Esophagus squamous epithelium (tissue), 4 donors: ENCODE measurements around the gene WNT4.

Source experiments
- CTCF ChIP-seq, 6 experiments: fragments of 450-650 bp in 4 of 6; fragments of 200-600 bp in 2 of 6; sonication (generic) in 2 of 6; IDR thresholded peaks; one replicate each; pipeline ENCODE4 v1.5.1; 2016 to 2019; ENCODE audit warnings: antibody characterized with exemption in 6 of 6, mild to moderate bottlenecking in 4 of 6, moderate library complexity in 4 of 6
- POLR2A ChIP-seq, 4 donors: fragments of 450-650 bp; IDR thresholded peaks; one replicate each; pipeline ENCODE4 v1.6.1; 2017; ENCODE audit warnings: antibody characterized with exemption in 4 of 4, mild to moderate bottlenecking in 4 of 4, moderate library complexity in 3 of 4

DNA sequence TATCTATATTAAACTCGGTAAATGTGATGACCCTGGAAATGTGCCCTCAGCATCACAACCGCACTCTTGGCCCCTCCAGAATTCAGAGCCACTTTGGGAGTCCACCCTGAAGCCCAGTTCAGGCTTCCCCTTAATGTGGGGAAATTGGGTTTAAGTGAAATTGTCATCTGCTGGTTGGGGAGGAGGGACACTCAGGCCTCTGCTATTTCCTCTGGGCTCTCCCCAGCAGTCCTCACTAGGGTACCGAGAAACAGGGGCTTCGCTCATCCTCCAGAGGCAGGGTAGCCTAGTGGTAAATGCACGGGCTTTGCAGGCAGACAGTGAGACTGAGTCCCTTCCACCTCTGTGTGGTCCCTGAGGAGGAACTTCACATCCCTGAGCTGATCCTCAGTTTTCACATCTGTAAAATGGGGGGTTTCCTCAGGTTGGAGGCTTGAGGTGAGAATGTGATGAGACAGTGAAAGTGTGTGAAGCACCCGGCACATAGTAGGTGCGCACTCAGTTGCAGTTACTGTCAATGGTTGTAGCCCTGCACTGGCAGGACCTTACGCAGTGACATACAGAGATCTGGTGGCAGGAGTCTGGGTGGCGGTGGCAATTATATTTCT, 14.6 kb upstream of the WNT4 start:
- TF ChIP-seq CTCF (IDR thresholded peaks at IDR 0.05), result no peak
- TF ChIP-seq POLR2A (IDR thresholded peaks at IDR 0.05), result no peak
